H1 (cell line): ENCODE data around the gene RAB5B.

Experiments
- ATF3 ChIP-seq: IDR thresholded peaks from 2 replicates; pipeline ENCODE4 v1.6.1; 2011; ENCODE audit warnings: low read depth, mild to moderate bottlenecking, low read length; ENCODE audit not compliant: insufficient read depth
- EZH2 ChIP-seq: fragments of 200-600 bp; sonication (generic); IDR thresholded peaks from 2 replicates; pipeline ENCODE4 v1.7.1; 2012; ENCODE audit warnings: low read depth, mild to moderate bottlenecking, moderate library complexity, low read length, inconsistent platforms; ENCODE audit not compliant: severe bottlenecking
- POLR2A ChIP-seq, 2 experiments: IDR thresholded peaks; 1 replicate in 1 of 2; 2 replicates in 1 of 2; pipeline ENCODE4 v1.6.1; 2011; ENCODE audit warnings: low read depth in 2 of 2, low read length in 2 of 2, mild to moderate bottlenecking in 2 of 2; ENCODE audit errors: control extremely low read depth in 1 of 2
- SP1 ChIP-seq: IDR thresholded peaks from 2 replicates; pipeline ENCODE4 v1.6.1; 2011; ENCODE audit warnings: low read depth, low read length
- TF ChIP-seq, protein P1 (sequence below), 3 experiments: IDR thresholded peaks; 1 replicate in 2 of 3; 2 replicates in 1 of 3; pipeline versions ENCODE4 v1.5.1 to v1.6.1; 2011; ENCODE audit warnings: low read length in 3 of 3, mild to moderate bottlenecking in 3 of 3, inconsistent platforms in 2 of 3, low read depth in 1 of 3, moderate library complexity in 1 of 3; ENCODE audit not compliant: insufficient read depth in 1 of 3; ENCODE audit errors: control extremely low read depth in 1 of 3
- TF ChIP-seq, protein P2 (sequence below): IDR thresholded peaks from 2 replicates; pipeline ENCODE4 v1.6.1; 2012; ENCODE audit warnings: low read length, inconsistent platforms

- TF ChIP-seq POLR2A (IDR thresholded peaks at IDR 0.05; ENCODE audit: control extremely low read depth in 1 of 2, low read depth in 2 of 2, low read length in 2 of 2): no peak
- TF ChIP-seq, protein P1, sequence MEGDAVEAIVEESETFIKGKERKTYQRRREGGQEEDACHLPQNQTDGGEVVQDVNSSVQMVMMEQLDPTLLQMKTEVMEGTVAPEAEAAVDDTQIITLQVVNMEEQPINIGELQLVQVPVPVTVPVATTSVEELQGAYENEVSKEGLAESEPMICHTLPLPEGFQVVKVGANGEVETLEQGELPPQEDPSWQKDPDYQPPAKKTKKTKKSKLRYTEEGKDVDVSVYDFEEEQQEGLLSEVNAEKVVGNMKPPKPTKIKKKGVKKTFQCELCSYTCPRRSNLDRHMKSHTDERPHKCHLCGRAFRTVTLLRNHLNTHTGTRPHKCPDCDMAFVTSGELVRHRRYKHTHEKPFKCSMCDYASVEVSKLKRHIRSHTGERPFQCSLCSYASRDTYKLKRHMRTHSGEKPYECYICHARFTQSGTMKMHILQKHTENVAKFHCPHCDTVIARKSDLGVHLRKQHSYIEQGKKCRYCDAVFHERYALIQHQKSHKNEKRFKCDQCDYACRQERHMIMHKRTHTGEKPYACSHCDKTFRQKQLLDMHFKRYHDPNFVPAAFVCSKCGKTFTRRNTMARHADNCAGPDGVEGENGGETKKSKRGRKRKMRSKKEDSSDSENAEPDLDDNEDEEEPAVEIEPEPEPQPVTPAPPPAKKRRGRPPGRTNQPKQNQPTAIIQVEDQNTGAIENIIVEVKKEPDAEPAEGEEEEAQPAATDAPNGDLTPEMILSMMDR (IDR thresholded peaks at IDR 0.05; ENCODE audit: control extremely low read depth in 1 of 3, insufficient read depth in 1 of 3, low read depth in 1 of 3, low read length in 3 of 3): no peak
- TF ChIP-seq, protein P2, sequence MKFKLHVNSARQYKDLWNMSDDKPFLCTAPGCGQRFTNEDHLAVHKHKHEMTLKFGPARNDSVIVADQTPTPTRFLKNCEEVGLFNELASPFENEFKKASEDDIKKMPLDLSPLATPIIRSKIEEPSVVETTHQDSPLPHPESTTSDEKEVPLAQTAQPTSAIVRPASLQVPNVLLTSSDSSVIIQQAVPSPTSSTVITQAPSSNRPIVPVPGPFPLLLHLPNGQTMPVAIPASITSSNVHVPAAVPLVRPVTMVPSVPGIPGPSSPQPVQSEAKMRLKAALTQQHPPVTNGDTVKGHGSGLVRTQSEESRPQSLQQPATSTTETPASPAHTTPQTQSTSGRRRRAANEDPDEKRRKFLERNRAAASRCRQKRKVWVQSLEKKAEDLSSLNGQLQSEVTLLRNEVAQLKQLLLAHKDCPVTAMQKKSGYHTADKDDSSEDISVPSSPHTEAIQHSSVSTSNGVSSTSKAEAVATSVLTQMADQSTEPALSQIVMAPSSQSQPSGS: no peak
- no peak for TF ChIP-seq EZH2
- TF ChIP-seq SP1: no peak
- no peak for TF ChIP-seq ATF3
Observed at GRCh38 chr12:56018356-56018755, 44.5 kb downstream of the RAB5B start.
